Ishikawa (cell line): ENCODE results near the gene TREH.

Source experiments
- EP300 ChIP-seq: IDR thresholded peaks from 2 replicates; pipeline ENCODE4 v1.6.1; 2012; ENCODE audit warnings: borderline replicate concordance
- NFIC ChIP-seq: IDR thresholded peaks from 2 replicates; pipeline ENCODE4 v1.6.1; 2012
- TCF12 ChIP-seq: IDR thresholded peaks from 2 replicates; pipeline ENCODE4 v1.6.1; 2012; ENCODE audit warnings: low read depth
- TEAD4 ChIP-seq: IDR thresholded peaks from 2 replicates; pipeline ENCODE4 v1.6.1; 2012

DNA sequence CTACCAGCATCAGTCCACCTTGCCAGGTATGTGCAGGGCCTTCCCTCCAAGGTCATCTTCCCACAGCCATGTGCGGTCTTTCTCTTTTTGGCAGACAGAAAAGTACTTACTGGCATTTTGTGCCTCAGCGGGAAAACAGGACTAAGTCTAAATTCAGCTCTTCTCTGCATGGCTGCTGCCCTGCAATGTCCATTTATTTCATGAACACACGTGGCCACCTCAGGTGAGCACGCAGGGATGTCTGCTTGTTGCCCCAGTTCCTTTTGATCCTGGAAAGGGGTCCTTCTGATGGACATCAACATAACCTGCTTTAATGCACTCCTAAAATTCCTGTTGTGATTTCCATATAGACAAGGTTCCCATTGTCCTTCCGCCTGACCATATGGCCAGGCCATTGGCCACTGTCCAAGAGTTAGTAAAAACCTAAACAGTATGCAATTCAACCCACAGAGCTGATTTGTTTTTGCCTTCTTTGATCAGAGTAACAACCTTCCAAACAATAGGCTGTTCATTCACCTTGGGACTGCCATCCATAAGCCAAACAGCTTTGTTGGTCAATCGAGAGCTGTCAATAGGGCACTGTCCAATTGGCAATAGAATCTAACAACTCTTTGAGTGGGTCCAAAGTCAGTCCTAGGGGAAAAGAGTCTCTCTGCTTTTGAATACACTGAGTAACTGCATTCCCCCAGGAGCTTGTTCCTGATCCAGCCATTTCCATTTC lies 5.9 kb downstream of the TREH start:
- no peak for TF ChIP-seq TEAD4
- TF ChIP-seq NFIC: no peak
- no peak for TF ChIP-seq EP300
- TF ChIP-seq TCF12: no peak
